RPMI8226 (cell line): ENCODE results near the gene ENOX1.
"Not testable (repeated sequence)": the region's sequence is repeated elsewhere in the genome, so short reads cannot be mapped to it uniquely, and the experiment has no call there.

Source experiments
- DNase-seq: peaks from one replicate; pipeline ENCODE4 v3.0.0-alpha.2; 2015

The ENOX1 gene

DNA sequence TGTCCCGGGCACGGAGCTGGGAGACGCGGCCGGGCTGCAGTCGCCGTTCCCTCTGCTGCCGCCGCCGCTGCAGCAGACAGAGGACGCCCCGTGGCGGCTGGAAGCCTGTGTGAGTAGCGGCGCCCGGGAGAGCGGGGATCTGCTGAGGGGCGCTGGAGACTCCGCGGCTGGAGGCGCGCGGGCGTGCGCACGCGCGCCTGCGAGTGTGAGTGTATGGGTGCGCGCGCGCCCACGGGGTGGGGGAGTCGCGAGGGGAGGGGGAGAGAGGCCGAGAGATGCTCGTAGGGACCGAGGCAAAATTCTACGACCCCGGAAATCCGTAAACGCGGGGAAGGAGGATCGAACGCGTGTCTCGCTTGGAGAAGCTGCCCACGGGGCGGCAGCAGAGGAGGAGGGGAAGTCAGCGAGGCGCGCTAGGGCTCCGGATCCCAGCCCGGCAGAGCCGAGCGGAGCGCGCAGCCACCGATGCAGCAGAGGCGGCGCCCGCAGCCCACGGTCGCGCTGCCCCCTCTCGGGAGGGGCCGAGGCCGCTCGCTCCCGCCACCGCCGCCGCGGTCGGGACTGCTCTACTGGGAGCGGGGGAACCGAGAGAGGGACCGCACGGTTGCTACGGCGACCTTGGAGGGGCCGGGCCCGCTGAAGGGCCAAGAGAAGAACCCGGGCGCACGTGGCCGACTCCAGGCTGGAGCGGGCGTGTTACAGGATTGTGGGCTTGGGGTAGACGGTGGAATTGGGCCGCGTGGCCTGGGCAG, at the start of gene ENOX1:
Gene ENOX1, minus strand, starts transcription at position 207 of the 752 bp plus-strand sequence.
- peak; percentile 39 for DNase-seq

DNA sequence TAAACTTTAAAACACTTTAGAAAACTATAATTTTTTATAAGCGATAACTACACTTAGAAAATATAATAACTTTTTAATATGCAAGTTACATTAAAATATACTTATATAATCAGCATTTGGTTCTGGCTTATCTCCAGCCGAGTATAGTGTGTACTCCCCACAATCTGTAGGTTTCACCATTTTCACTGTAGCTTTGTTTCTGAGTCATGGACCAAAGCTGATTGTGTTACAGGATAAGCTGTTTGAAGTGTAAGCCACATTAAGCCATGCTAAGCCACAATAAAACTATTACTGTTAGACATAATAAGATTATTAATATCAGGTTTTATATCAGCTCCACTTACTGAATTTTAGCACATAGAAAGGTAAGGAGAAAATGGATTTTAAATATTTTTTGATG, 48.9 kb upstream of the ENOX1 start:
- no peak for DNase-seq

DNA sequence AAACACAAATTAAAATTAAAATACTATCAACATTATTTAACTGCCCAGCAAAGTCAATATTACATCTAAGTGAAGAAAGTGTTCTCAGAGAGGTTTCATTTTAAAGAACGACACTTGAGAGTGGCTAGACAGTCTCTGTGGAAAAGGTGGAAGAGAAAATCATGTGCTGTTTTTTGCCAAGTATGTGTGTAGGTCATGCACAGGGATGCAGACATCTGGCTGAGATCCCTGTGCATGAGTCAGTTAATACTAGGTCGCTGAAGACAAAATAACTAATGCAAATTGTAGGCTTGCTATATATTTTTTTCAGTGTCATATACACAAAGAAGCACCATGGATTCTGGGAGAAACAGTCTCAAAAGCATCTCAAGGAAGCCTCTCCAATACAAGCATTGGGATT, 44.3 kb upstream of the ENOX1 start:
- DNase-seq = no peak

DNA sequence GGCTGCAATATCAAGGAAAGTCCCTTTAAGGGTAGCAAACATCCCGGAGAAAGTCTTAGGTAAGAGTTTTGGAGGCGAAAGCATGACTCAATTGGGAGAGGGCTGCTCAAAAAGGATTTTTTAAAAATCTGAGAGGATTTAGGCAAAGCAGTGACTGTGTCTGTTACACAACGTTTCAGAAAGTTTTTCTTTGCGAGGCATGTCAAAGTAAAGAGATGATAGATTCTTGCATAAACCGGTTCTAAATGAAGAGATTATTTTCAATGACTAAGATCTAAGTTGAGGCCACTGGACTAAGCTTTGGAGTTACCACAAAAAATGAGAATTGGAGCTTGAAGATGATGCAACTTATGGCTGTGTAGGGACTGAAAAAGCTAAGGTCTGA, 43.7 kb upstream of the ENOX1 start:
- DNase-seq = no peak

DNA sequence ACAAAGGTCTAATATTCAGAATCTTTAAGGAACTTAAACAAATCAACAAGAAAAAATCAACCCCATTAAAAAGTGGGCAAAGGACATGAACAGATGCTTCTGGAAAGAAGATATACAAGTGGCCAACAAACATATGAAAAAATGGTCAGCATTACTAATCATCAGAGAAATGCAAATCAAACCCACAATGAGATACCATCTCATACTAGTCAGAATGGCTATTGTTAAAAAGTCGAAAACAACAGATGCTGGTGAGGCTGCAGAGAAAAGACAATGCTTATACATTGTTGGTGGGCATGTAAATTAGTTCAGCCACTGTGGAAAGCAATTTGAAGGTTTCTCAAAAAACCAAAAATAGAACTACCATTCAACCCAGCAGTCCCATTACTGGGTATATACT, 37.9 kb upstream of the ENOX1 start:
- DNase-seq = not testable (repeated sequence)

DNA sequence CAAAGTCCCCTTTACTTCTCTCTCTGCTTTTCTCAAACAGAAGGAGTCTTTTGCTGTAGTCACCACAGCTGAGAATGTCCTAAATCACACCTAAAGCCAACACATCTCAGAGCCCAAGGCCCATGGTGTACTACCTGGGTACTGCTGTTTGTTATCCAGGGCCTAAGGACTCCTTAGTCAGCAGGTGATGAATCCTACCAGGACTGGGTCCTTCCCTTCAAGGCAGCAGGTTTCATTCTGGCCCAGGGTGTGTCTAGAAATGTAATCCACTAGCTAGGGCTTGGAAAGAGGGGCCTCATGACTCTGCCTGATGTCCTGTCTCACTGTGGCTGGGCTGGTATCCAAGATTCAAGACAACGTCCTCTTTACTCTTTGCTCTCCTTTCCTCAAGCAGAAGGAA, 36.2 kb upstream of the ENOX1 start:
- no peak for DNase-seq

DNA sequence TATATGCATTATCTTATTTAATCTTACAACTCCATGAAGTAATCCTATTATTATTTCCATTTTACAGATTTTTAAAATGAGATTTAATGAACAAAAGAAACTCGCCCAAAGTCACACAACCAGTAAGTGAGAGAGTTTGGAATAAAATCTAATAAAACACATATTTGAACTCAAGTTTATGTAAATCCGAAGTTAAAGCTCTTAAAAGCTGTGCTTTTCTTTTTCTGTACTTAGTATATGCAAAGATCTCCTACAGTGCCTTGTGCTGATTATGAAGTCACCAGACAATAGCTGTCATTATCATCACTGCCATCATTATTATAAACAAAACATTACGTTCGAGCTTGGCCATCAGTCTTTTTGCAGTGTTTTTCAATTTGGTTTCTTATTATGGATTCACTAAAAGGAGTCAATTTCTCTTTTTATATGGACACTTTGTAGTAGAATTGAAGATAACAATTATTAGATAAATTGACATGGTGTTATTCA, 29.7 kb upstream of the ENOX1 start:
- DNase-seq = no peak

DNA sequence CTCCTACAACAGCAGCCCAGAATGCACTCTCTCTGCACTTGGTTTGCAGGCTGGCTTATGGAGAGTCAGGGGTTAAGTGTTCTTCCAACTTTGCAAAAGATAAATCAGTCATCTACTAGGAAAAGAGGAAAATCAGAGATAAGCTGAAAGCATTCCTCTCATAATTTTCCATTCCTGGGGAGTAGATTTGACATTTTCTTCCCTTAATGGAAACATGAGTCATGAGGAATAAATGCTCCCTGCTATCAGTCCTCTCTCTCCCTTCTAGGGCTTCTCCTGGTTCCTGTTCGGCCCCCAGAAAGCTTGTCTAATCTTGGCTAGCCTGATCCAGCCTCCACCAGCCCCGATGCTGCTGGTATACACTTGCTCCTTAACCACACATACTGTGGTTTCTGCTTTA, 28.4 kb upstream of the ENOX1 start:
- DNase-seq = no peak

DNA sequence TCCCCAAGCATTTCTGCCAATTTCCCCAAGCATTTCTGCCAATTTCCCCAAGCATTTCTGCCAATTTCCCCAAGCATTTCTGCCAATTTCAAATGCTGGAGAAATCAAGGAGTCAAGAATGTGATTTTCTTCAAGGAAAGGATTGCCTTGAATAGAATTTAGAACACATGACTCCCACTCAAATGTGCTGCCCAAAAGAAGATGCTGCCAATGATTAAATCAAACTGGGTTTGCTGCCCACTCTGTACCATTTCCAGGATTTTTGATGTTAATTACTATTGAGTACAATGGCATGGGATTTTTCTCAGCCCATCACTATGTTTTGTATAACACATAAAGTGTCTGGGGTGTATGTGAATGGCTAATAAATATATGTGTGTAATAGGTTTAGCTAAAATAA, 21.9 kb upstream of the ENOX1 start:
- no peak for DNase-seq

DNA sequence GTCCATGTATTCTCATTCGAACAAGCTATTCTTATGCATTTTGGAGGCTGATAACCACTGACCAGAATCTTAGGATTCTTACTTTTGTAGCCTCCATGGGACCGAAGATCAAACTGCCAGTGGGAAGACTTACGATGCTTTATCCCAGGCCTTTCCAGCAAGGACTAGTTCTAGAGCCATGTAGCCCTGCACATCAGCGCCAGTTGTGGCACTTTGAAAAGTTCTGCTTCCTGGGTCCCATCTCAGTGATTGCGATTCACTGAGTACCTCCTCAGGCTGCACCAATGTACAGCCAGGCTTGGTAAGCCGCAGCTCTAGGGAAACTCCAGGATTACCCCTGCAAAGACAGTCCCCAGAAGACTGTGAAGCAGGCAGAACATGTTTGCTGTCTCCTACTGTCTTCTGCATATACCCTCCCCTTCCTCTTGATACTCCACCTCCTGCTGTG, 18.9 kb upstream of the ENOX1 start:
- DNase-seq = no peak

DNA sequence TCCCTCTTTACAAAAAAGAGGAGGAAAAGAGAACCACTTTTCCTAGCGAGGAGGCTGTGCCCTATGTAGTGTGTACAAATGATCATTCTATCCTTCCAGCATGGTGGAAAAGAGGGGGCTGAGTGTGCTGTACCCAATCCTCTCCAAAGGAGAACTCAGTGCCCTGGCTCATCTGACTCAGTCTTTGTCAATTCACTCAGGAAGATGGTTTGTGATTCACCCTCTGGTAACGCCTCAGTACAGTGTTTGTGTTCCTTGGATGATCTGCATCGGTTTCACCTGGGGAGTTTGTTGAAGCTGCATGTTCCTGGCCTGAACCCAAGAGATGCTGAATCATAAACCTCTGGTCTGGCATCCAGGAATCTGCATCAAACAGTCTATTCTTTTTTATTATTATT, 18.3 kb upstream of the ENOX1 start:
- no peak for DNase-seq

DNA sequence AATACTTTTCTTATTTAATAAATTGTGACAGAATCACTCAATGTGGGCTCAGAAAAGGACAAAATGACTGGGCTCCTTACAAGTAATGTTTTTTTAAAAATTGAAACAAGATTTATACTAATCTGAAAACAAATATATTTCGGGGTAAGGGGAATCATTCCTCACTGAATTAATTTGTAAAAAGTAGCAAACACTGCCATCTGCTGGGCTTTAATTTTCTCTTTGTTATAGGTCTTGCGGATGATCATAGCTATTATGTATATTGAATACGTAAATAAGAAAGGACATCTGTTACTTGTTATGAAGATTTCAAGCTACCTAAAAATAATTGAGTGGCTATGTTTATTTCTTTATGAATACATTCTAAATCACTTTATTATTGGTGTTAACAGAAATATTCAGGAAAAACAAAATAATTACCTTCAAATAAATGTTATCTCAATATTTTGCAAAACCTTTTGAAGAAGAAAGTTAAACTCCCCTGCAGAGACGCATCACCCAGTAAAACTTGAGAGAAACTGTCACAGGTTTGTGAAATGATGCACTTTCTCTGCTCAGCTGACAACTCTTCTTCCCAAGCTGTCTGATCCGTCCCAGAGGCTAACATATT, 17.8 kb upstream of the ENOX1 start:
- peak; percentile 56 for DNase-seq

DNA sequence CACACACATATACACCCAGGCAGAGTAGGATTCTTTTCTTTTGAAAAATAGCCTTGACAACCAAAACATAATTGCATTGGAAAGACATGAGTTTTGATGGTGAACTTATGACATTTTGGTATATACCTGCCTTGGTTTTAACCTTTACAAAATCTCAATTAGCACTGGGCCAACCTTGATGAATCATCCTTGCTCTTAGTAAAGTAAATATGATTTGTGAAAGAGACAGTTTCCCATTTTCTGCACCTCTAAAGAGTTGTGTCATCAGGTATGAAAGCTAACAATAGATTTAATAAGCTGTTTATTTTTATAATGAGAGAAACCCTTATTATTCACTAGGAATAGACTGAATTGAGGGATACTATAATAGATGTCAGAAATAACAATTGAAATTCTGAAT, 15.7 kb upstream of the ENOX1 start:
- no peak for DNase-seq

DNA sequence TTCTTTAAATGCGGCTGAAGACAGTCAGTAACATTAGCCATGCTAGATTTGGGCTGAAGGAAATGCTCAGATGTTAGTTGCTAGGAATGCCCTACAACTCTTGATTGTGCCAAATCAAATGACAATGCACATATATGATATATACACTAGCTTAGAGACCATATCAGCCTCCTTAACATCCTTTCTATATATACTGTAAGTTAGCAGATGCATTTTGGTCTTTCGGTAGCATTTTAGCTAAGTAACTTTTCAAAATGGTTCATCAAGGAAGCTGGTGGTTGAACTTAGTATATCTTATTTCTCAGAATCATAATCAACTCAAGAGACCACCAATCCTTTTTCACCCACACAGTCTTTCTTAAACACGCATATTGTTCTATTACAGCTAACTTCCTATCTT, 14.1 kb upstream of the ENOX1 start:
- no peak for DNase-seq

DNA sequence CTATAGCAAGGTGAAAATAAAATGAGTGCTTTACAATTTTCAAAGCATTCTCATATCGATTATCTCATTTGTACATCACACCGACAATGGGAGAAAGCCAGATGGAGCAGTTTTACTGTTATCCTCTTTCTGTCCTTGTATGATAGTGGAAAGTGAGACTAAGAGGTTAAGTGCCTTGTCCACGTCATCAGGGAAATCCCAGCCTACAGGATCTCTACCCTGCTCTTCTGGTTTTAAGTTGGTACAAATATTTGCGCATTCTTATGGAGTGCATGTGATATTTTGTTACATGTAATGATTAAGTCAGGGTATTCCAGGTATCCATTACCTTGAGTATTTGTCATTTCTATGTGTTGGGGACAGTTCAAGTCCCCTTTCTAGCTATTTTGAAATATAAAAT, 12.4 kb upstream of the ENOX1 start:
- DNase-seq = no peak

DNA sequence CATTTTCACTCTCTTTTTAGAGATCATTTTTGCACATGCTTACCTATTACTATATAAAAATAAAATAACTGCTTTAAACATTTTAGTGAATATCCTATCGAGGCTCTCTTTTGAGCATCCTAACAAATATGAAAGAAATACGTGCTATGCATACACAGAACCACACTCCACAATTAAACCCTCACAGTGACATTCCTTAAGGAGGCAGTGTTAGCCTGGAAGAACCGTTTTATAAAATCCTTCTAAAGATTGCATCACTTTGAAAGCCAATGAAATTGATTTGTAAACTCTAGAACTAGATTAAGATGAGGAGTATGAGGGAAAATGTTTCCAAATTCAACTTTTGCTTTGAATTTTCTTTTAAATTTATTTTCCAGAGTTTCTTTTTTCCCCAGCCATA, 11.1 kb upstream of the ENOX1 start:
- DNase-seq = no peak

DNA sequence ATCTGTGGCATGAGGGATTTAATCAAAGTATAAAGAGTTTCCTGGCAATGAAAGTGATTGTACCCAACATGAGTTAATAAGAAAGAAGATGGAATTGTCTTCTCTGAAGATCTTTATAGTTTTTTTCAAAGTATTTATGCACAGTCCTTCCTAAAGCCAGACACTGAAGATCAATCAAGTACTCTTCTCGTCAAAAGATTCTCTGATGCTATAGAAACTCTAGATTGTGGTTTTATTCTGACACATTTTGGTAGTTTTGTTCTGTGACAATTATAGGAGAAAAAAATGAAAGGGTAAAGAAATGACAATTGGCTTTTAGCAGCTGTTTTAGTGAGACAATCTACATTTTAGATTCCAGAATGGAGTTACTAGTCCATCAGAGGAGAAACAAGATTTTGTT, 10.4 kb upstream of the ENOX1 start:
- DNase-seq = no peak

DNA sequence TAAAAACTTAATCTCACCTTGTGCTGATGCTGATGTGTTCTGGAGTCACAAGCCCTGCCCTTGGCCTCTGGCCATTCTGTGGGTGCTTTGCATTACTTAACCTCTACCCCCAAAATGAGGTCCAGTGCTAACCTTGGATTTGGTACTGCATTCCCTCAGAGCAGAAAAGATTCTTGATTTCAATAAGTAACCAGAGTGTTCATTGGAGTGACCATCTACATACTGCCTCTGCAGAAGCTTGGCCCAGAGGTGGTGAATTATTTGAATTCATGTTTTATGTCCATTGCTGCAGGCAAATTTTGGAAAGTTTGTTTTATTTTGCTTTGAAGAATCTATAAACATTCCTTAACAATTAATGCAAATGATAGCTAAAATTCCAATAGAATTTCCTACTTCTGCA, 7.6 kb upstream of the ENOX1 start:
- DNase-seq = no peak

DNA sequence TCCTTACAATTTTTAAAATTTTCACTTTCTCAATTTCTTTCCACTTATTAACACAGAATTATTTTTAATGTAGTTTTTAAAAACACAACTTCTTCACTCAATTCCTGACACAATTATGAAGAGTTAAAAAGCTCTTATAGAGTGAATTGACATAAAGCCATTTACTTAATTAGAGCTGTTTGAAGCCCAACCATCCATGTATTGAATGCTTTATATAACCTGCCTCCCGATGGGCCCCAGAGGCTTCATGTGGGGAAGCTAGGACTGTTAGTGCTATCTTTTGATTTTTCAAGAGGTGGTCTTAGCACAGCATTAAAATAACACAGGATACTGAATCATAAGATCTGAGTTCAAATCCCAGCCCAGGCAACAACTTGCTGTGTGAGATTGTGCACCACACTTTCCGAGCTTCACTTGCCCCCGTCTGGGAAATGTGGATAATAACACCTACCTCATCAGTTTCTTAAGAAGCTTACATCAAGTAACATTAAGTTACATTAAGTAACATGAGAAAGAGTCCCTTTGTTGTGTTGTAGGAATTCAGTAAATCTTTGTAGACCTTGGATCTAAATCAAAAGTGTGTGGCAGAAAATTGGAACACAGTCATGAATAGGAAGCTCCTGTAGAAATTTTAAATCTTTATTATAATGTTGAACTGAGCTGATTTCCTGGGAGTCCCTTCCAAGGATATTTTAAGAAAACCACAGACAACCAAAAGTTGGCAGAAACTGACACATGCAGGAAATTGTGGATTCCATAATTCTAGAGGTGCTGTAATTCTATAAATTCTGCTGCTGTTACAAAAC, 5.5 kb upstream of the ENOX1 start:
- DNase-seq = no peak

DNA sequence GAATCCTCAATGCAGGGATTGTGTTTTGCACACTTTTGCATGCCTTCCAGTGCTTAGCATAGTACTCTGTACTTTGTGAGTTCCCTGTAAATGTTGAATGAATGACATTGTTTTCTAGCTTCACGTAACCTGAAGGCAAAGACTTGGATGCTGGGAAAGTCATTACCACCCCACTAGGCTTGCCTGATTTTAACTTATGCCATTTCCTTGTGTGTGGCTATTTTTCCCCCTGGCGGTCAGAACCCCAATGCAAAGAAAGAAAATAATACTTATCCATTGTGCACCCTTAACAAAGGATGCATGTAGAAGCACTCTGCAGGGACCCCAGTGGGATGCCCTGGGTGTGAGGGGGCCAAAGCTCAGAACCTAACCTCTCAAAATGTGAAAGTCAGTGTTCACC, 1.2 kb upstream of the ENOX1 start:
- DNase-seq = no peak

DNA sequence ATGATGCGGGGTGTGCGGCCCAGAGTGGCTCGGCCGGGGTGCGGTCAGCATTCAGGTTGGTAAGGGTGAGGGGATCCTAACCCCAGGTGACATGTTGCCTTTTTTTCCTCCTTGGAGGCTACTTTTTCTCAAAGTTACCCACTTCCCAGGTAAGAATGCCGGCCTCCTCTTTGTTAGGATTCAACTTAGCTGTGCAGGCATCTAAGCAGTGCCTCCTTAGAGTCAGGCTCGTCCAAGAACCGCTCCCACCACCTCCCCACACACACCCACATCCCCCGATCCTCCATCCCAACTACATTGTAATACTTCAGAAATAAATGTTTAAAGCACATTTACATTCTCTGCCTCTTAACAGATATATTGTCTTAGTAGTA, 733 bp upstream of the ENOX1 start:
- no peak for DNase-seq

DNA sequence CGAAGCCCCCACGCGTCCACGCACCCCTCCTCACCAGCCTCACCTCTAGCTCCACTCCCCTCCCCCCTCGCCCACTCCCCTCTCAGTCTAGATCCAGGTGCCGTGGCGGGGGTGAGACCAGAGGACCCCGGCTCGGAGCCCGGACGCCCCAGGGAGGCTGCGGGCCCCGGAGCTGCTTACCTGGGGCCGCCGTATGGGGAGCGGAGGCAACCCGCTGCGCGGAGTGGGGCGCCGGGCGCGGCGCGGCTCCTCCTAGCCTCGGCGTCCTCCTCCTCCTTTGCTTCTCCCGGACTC, 353 bp downstream of the ENOX1 start:
- DNase-seq = no peak

DNA sequence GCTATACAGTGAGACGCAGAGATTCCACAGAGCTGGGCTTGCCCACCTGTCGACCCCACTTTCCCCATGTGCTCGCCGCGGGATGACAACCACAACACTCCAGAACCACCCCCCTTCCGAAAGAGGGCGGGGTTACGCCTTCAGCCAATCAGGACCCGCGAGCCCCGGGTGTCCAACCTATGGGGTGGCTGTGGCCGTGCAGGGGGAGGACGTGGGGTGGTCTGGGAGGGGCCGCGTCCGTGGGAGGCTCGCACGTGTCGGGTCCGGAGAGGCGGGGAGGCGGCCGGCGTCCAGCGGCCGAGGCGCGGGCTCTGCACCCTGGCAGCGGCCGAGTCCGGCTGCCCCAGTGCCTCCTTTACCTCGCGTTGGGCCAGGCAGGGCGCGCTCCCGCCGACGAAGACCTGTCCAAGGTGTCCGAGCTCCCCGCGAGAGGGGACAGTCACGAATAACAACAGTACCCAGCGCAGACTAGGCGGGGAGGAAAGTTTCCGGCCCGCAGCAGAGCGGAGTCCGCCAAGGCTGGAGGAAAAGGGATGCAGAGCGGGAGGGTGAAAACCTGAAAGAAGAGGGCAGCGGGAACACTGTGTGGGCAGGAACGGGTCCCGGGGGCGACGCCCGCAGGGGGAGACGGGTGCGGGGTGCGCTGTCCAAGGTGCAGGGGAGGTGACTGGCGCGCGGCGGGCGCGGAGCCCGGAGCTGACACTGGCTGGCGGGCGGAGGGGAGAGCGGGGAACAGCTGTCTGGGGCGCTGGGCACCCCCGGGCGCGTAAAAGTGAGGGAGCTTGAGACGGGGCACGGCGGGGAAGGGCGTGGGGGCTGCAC, 911 bp downstream of the ENOX1 start:
- no peak for DNase-seq
